Renal pelvis (tissue), 4 donors: ENCODE measurements around the gene DGKD. TPM values are rescaled to one million over a fixed set of nuclear protein-coding genes. Genes with fewer than 3 reads are reported as not detected.

Experiments used
- DNase-seq: peaks from one replicate; pipeline ENCODE4 v3.0.0-alpha.2; 2013
- polyA plus RNA-seq, 3 donors: library from polyadenylated mRNA; unstranded; fragments of 120-200 nt; gene quantifications; one replicate each; pipeline ENCODE4 v1.2.1, GENCODE V29; 2013; ENCODE audit not compliant: insufficient read length in 3 of 3

Gene DGKD
- polyA plus RNA-seq, 3 donors = 23.5 to 37.6 (median 33.5) TPM

DNA sequence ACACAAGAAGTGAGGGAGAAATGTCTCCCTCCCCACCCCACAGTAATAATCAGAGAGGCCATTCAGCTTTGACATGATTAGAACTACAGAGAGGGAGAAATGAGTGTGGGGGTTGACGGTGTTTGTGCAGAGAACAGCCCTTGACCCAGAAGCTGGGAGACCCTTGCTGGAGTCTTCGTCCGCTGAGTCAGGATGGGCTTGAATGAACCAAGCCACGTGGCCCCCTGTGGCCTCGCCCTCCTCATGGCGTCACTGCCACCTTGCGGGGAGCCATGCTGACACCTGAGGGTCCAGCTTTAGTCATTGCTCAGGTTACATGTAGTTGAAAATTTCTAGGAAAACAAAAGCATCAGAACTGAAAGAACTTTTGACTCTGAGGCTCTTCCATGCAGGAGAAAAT lies 101.2 kb downstream of the DGKD start:
- DNase-seq = no peak

DNA sequence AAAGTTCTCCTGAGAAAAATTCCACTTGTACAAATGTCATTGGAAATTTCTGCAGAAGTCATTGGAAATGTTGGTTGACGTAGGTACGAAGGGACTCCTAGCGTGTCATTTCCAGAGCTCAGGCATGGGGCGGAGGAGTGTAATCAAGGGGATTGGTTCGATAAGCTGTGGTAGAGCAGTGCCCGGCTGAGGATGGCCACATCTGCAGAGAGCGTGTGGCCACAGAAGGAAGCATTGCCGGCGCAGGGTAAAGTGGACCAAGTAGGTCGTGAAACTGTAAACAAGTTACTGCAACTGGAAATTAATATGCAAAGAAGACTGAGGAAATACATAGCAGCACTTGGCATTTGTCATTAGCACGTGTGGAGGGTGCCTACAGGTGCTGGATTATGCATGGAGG lies 101.8 kb downstream of the DGKD start:
- no peak for DNase-seq

DNA sequence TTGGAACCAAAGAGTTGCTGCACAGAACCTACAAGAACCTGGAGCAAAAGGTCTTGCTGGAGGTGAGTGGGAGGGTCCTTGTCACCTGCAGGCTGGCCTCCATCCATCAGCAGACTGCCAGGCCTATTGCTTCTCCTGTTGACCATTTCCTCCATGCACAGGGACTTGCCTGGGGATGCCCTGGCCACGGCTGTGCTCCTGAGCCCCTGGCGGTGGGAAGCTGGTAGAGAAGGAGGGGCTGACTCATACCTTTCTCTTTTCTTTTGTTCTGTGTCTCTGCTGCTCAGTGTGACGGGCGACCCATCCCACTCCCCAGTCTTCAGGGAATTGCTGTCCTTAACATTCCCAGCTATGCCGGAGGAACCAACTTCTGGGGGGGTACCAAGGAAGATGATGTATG lies 102.6 kb downstream of the DGKD start:
- no peak for DNase-seq

DNA sequence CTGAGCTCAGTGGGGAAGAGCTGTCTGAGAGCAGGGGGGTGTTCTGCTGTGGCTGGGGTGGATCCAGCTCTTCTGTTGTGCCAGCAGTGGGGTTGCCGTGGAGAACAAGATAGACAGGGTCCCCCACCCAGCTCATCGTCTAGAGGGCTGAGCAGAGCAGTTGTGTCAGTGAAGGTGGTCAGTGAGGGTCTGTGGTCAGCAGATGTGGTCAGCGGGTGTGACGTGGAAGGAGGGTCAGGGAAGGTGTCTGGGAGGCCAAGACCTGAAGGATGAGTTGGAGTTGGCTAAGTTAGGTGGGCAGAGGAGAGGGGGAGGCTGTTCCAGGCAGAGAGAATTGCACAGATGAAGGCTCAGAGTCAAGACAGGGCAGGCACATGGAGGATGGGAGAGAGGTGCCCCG lies 103.1 kb downstream of the DGKD start:
- DNase-seq = no peak

GRCh38 chr2:233458031-233458610 lies 103.8 kb downstream of the DGKD start:
- no peak for DNase-seq

- no peak for DNase-seq
Observed at GRCh38 chr2:233458826-233459225, 104.5 kb downstream of the DGKD start.

DNA sequence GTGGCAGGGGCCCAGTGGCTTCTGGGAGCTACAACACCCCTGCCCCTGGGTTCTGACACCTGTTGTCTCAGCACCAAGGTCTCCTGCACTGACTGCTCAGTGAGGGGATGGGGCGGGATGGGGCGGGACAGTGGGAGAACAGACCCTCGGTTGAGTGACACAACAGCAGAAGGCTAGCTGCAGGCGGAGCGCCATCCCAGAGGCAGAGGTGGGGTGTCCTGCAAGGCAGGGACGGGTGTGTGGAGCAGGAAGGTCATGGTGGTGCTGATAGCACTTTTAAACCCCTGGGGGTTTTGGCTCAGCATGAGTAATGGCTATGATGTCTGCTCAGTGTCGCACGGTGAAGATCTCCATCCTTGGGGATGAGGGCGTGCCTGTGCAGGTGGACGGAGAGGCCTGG lies 105.1 kb downstream of the DGKD start:
- DNase-seq = no peak

DNA sequence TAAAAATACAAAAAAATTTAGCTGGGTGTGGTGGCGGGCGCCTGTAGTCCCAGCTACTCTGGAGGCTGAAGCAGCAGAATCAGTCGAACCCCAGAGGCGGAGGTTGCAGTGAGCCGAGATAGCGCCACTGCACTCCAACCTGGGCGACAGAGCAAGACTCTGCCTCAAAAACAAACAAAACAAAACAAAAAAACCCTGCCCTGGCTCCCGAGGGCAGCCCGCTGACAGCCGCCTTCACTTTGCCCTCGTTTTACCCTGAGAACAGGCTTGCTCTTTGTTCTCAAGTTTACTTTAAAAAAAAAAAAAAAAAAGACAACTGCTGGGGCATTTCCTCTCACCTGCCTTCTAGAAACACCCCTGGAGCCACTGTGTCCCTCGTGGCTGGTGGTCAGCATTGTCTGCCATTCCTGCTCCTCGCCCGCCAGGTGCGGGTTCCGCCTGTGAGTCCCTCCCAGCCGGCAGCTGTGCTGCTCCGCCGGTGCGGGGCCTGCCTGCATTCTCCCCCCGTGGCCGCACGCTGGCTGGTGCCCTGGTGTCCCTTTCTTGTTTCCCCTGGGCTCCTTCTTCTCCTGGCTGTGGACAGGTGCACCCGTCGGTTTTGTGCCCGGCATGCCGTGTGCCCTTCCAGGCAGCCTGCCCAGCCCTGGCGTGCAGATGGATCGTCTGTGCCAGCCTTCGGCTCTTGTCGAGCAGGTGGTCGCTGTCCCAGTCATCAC lies 106.6 kb downstream of the DGKD start:
- DNase-seq = no peak

- no peak for DNase-seq
Observed at GRCh38 chr2:233461481-233461891, 107.2 kb downstream of the DGKD start.

DNA sequence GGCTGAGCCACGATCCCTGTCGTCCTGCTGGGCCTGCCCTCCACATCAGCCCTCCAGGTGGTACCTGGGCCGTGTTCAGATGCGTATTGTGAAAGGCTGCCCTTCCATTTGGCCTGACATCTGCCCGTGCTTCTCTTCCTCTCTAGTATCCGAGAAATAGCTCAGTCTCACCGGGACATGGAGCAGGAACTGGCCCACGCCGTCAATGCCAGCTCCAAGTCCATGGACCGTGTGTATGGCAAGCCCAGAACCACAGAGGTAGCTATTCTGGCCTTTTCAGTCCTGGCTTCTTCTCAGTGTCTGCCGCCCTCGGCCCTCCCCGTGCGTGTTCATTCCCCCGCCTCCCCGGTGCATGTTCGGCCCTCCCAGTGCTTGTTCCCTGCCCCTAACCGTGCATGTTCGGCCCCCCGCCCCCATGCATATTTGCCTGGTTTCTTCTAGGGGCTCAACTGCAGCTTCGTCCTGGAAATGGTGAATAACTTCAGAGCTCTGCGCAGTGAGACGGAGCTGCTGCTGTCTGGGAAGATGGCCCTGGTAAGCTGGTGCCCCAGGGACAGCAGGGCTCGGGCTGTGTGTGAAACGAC lies 108.0 kb downstream of the DGKD start:
- no peak for DNase-seq

DNA sequence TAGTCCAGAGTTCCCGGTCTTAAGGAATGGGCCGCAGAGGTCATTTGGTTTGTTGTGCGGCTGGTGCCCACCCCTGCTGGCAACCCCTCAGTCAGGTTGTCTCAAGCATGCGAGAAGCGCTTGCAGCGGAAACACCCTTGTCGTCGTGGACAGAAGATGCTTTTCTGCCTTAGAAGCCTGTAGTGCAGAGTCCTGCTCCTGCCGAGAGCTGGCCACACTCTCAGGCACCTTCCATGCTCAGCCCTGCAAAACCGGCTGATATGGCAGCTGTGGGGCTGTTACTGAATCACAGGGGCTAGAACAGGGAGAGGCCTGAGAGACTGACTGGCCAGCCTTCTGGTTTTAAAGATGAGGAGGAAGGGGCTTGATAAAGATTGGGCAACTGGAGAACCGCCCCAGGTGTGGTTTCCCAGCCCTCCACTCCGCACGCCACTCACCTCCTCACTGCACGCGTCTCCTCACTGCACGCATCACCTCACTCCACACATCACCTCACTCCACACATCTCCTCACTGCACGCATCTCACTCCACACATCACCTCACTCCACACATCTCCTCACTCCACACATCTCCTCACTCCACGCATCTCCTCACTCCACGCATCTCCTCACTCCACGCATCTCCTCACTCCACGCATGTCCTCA lies 108.7 kb downstream of the DGKD start:
- no peak for DNase-seq

- no peak for DNase-seq
Observed at GRCh38 chr2:233463586-233463985, 109.3 kb downstream of the DGKD start.

GRCh38 chr2:233464056-233464455 lies 109.8 kb downstream of the DGKD start:
- DNase-seq = no peak

DNA sequence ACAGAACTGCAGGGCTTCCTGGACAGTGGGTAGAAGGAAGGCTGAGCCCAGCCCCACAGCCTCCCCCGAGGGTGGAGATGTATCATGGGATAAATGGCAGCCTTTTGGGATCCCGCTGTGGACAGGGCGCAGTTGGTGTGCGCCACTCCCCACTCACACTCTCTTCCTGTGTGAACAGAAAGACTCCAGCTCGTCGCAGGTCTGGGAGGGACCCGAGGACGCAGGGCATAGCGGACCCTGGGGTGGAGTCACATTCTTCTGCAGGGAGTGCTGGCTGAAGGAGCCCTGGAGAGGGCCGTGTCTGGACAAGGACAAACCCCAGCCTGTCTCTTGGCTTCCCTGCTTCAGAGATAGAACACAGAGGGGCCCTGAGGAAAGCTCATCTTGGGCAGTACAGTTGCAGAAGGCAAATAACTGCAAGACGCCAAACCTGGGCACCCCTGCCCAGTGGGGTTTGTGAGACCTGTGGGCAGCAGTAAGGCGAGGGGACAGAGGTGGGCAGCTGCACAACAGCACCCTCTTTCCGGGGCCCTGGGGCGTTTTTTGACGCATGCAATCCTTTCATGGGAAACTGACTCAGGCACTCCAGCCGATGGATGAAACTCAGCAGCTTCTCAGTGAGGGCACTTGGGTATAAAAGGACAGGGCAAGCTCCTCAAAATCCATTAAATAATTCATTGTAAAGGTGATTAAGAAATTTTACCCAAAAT lies 110.4 kb downstream of the DGKD start:
- no peak for DNase-seq

GRCh38 chr2:233466991-233467603 lies 112.8 kb downstream of the DGKD start:
- no peak for DNase-seq

DNA sequence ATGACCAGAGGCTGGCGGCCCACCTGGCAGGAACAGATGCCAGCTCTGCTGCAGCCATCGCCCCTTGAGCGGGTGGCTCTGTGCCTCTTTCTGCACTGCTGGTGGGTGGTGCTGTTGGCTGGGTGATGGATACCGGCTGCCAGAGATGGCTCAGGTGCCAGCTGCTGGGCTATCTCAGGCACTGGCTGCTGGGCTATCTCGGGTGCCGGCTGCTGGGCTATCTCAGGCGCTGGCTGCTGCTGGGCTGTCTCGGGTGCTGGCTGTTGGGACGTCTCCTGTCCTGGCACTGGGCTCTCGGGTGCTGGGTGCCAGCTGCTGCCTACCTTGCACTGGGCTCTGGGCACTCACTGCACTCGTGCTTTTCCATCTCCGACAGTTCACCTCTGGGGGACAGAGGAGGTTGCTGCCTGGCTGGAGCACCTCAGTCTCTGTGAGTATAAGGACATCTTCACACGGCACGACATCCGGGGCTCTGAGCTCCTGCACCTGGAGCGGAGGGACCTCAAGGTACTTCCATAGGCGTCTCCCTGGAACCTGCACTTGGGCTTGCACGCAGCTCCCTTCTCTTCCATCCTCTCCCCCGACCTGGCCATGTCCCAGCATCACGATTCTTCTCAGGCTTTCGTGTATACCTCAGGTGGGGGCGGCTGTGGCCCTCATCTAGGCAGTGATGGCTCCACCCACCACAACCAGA lies 113.9 kb downstream of the DGKD start:
- DNase-seq = no peak

DNA sequence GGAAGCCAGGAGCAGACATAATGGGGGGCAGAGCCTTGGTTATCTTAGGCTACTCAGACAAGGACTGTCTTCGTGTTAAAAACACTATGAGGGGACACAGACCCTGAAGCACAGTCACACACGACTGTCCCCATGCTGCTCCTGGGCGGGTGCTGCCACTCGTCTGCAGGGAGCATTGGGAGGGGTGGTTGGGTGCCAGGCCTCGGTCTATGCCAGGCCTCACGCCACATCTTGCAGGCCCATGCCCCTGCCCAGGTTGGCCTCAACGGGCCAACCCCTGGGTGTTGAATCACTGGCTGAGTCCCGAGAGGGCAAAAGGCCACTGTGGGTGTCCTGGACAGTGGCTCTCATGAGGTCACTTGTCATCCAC lies 114.4 kb downstream of the DGKD start:
- DNase-seq = no peak

GRCh38 chr2:233469261-233470010 lies 115.1 kb downstream of the DGKD start:
- no peak for DNase-seq

DNA sequence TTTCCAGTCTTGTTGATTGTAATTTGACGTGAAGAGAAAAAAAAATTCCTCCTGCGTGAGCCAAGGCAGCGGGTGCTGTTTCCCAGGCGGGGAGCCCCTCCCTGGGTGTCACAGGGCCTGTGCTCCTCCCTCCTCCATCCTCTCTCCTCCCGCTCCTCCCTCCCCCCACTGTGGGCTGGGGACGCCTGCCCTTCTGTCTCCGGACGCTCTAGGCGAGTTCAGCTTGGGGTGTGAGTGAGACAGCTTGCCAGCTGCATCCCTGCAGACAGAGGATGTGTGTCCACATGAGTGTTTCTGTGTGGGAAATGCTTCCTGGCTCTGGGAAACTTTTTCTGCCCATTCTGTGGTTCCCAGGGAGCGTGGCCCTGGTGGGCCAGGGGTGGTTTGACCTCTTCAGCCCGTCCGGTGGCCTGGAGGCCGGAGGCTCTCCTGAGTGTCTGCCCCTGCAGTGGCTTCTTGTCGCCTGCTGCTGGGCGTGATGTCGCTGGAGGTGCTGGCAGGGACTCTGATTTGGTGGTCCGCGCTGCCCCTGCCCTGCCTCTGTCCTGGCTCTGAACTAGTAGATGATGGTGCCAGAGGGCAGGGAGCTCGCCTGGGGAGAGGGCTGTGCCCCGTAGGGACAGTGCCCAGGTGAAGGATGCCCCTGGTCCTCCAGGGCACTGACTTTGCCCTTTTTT lies 115.9 kb downstream of the DGKD start:
- peak; percentile 62 for DNase-seq

DNA sequence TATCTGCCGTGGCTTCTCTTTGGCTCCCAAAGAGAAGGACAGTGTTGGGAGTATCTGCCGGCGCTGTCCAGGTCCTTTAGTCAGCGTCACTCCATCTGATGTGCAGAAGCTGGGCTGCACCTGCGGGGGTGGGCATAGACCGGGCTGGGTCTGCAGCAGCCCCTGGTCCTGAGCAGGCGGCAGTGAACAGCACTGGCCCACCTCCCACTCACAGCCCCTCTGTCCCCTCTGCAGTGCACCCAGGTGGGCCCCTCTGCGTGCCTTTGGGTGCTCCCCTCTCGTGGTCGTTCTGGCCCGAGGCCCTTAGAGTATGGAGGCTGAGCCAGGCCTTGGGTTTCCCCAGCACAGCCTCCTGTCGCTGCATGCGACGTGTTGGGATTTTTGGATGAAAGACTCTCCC lies 116.5 kb downstream of the DGKD start:
- no peak for DNase-seq
